MM.1S (cell line): Measurements from ENCODE around the gene ZNF672.

ENCODE experiments used
- DNase-seq: peaks from one replicate; pipeline ENCODE4 v3.0.0-alpha.2; 2015
- H2AFZ ChIP-seq: fragments of 300-600 bp; sonication (generic); 2 replicates; pipeline ENCODE4 v1.6.0; 2016; ENCODE audit warnings: antibody characterized with exemption, low read length
- H3F3A ChIP-seq: fragments of 300-600 bp; sonication (generic); 2 replicates; pipeline ENCODE4 v1.6.1; 2016; ENCODE audit warnings: mild to moderate bottlenecking, antibody characterized with exemption, low read length, moderate library complexity, mixed read lengths; ENCODE audit not compliant: insufficient read depth
- H3K27ac ChIP-seq: fragments of 300-600 bp; sonication (generic); 2 replicates; pipeline ENCODE4 v1.5.1; 2016; ENCODE audit warnings: mild to moderate bottlenecking, low read length
- H3K27me3 ChIP-seq: fragments of 300-600 bp; sonication (generic); replicated peaks from 2 replicates; pipeline ENCODE4 v1.6.0; 2016; ENCODE audit warnings: low read length; ENCODE audit not compliant: insufficient read depth
- H3K36me3 ChIP-seq: fragments of 300-600 bp; sonication (generic); replicated peaks from 2 replicates; pipeline ENCODE4 v1.6.1; 2016; ENCODE audit warnings: mild to moderate bottlenecking, low read length, mixed read lengths; ENCODE audit not compliant: insufficient read depth
- H3K4me1 ChIP-seq: fragments of 300-600 bp; sonication (generic); 2 replicates; pipeline ENCODE4 v1.6.1; 2016; ENCODE audit warnings: low read length, mixed read lengths
- H3K4me2 ChIP-seq: fragments of 300-600 bp; sonication (generic); 2 replicates; pipeline ENCODE4 v1.6.0; 2016; ENCODE audit warnings: low read depth, low read length
- H3K4me3 ChIP-seq: fragments of 300-600 bp; sonication (generic); 2 replicates; pipeline ENCODE4 v1.5.1; 2016; ENCODE audit warnings: low read length, mixed read lengths
- H3K79me2 ChIP-seq: fragments of 300-600 bp; sonication (generic); 2 replicates; pipeline ENCODE4 v1.6.1; 2016; ENCODE audit warnings: mixed run types, low read length, mixed read lengths
- H3K9ac ChIP-seq: fragments of 300-600 bp; sonication (generic); 2 replicates; pipeline ENCODE4 v1.6.1; 2016; ENCODE audit warnings: low read length, mixed read lengths
- H3K9me2 ChIP-seq: fragments of 300-600 bp; sonication (generic); replicated peaks from 2 replicates; pipeline ENCODE4 v1.6.1; 2016; ENCODE audit warnings: mild to moderate bottlenecking, low read length, mixed read lengths; ENCODE audit not compliant: insufficient read depth
- H3K9me3 ChIP-seq: fragments of 300-600 bp; sonication (generic); replicated peaks from 2 replicates; pipeline ENCODE4 v1.6.1; 2016; ENCODE audit warnings: mild to moderate bottlenecking, low read length, mixed read lengths; ENCODE audit not compliant: insufficient read depth
- H4K20me1 ChIP-seq: fragments of 300-600 bp; sonication (generic); 2 replicates; pipeline ENCODE4 v1.6.1; 2016; ENCODE audit warnings: mild to moderate bottlenecking, low read length, moderate library complexity, mixed read lengths; ENCODE audit not compliant: insufficient read depth
- EZH2 ChIP-seq: fragments of 300-600 bp; sonication (generic); optimal IDR thresholded peaks from 2 replicates; pipeline ENCODE3; 2017; ENCODE audit warnings: low read depth, mild to moderate bottlenecking, antibody characterized with exemption, low read length, mixed read lengths
- EZH2phosphoT487 ChIP-seq: fragments of 300-600 bp; sonication (generic); IDR thresholded peaks from 2 replicates; pipeline ENCODE4 v1.6.1; 2018; ENCODE audit warnings: antibody characterized with exemption, low read length
- TF ChIP-seq, protein P1 (sequence below): fragments of 300-600 bp; sonication (generic); IDR thresholded peaks from 2 replicates; pipeline ENCODE4 v1.5.1; 2016; ENCODE audit warnings: antibody characterized with exemption, low read length, mixed read lengths

Gene ZNF672

DNA sequence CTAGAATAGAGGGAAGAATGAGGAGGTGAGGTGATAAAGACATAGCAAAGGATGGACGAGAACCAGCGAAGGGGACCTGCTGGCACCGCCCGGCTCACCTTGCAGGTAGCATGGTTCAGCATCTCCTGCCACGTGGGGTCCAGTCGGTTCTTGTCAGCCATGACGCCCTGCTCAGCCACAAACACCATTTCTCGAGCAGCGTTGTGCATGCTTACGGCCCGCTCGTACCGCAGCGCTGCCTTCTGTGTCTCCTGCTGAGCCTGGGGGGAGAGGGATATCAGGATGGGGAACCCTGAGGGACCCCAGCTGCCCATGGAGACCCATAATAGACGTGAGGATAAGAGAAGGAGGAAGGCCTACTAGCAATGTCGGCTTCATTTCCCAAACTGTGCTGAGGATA lies 23.7 kb upstream of the ZNF672 start:
- Histone ChIP-seq H4K20me1 (no peaks in the 10 kb centered on the region), H3K9me2 (no peaks in the 10 kb centered on the region), H3K4me1 (peaks cover 12% of the 10 kb centered on the region), H3K4me2 (no peak overlapping the region), H2AFZ (no peak overlapping the region), H3F3A (0 out of 2 replicates have a peak, but pooled peaks cover 3% of the 10 kb centered on the region), H3K4me3 (no peak overlapping the region), H3K9ac (no peak overlapping the region), H3K27ac (no peak overlapping the region), H3K79me2 (peaks cover 29% of the 10 kb centered on the region), H3K27me3 (no peaks in the 10 kb centered on the region), H3K36me3 (0 out of 2 replicates have a peak, but pooled peaks cover 8% of the 10 kb centered on the region), H3K9me3 (no peaks in the 10 kb centered on the region)
- TF ChIP-seq EZH2, result no peak
- TF ChIP-seq EZH2phosphoT487, result no peak
- TF ChIP-seq, protein P1, sequence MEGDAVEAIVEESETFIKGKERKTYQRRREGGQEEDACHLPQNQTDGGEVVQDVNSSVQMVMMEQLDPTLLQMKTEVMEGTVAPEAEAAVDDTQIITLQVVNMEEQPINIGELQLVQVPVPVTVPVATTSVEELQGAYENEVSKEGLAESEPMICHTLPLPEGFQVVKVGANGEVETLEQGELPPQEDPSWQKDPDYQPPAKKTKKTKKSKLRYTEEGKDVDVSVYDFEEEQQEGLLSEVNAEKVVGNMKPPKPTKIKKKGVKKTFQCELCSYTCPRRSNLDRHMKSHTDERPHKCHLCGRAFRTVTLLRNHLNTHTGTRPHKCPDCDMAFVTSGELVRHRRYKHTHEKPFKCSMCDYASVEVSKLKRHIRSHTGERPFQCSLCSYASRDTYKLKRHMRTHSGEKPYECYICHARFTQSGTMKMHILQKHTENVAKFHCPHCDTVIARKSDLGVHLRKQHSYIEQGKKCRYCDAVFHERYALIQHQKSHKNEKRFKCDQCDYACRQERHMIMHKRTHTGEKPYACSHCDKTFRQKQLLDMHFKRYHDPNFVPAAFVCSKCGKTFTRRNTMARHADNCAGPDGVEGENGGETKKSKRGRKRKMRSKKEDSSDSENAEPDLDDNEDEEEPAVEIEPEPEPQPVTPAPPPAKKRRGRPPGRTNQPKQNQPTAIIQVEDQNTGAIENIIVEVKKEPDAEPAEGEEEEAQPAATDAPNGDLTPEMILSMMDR, result no peak
- no peak for DNase-seq

DNA sequence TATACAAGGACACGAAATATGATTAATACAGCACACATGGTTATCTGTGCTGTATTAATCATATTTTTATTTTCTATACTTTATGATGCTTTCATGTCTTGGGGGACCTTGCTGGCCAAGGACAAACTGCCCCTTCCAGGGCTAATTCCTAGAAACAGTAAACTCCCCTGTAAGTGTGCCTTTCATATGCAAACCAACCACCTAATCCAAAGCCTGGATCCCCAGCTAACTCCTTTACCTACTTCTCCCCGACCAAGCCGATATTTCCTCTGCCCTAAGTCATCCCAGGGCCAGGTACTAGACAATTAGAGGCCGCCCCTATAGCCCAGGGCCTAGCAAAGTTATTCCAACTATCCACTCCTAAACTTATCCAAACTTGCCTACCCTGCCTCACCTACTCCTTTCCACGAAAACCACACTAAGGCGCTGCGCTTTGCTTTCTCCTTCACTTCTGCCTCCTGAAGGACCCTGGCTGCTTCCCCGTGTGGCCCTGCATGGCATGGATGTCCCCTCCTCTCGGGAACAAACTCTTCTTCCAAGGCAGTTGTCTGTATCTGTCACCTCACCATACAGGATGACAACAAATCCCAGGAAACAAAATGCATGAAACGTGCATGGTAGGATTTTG lies 22.5 kb upstream of the ZNF672 start:
- Histone ChIP-seq H3K4me2 (no peak overlapping the region), H3K36me3 (peaks cover 10% of the 10 kb centered on the region; the same call in 1 of the 2 replicates), H3K79me2 (peaks cover 40% of the 10 kb centered on the region), H2AFZ (no peak overlapping the region), H4K20me1 (no peaks in the 10 kb centered on the region), H3K4me3 (no peak overlapping the region), H3K9me3 (no peaks in the 10 kb centered on the region), H3K27me3 (no peaks in the 10 kb centered on the region), H3F3A (no peaks in the 10 kb centered on the region), H3K27ac (no peak overlapping the region), H3K4me1 (peaks cover 22% of the 10 kb centered on the region), H3K9ac (no peak overlapping the region), H3K9me2 (no peaks in the 10 kb centered on the region)
- no peak for DNase-seq
- TF ChIP-seq EZH2, result no peak
- no peak for TF ChIP-seq EZH2phosphoT487
- TF ChIP-seq, protein P1, result no peak

GRCh38 chr1:248816042-248816851 lies 21.8 kb upstream of the ZNF672 start:
- TF ChIP-seq, protein P1, result no peak
- no peak for TF ChIP-seq EZH2phosphoT487
- no peak for TF ChIP-seq EZH2
- Histone ChIP-seq H4K20me1 (no peaks in the 10 kb centered on the region), H3K9me3 (no peaks in the 10 kb centered on the region), H3K4me2 (no peak overlapping the region), H3K9ac (no peak overlapping the region), H3K4me1 (peaks cover 29% of the 10 kb centered on the region), H3K36me3 (peaks cover 15% of the 10 kb centered on the region; the same call in 1 of the 2 replicates), H3K4me3 (no peak overlapping the region), H3K27ac (no peak overlapping the region), H3K79me2 (peaks cover 48% of the 10 kb centered on the region), H3K27me3 (no peaks in the 10 kb centered on the region), H2AFZ (no peak overlapping the region), H3K9me2 (no peaks in the 10 kb centered on the region), H3F3A (no peaks in the 10 kb centered on the region)
- no peak for DNase-seq
